Inferior parietal cortex (tissue), 1 donor: Measurements from ENCODE around the gene AXL.
A peak's percentile ranks its signal among the peaks of the same experiment; 100 is the strongest.
"Not testable (repeated sequence)": the region's sequence is repeated elsewhere in the genome, so short reads cannot be mapped to it uniquely, and the experiment has no call there.

ENCODE experiments used
- DNase-seq: peaks from one replicate; pipeline ENCODE4 v3.0.0-alpha.2; 2016; ENCODE audit errors: extremely low spot score

Gene AXL

DNA sequence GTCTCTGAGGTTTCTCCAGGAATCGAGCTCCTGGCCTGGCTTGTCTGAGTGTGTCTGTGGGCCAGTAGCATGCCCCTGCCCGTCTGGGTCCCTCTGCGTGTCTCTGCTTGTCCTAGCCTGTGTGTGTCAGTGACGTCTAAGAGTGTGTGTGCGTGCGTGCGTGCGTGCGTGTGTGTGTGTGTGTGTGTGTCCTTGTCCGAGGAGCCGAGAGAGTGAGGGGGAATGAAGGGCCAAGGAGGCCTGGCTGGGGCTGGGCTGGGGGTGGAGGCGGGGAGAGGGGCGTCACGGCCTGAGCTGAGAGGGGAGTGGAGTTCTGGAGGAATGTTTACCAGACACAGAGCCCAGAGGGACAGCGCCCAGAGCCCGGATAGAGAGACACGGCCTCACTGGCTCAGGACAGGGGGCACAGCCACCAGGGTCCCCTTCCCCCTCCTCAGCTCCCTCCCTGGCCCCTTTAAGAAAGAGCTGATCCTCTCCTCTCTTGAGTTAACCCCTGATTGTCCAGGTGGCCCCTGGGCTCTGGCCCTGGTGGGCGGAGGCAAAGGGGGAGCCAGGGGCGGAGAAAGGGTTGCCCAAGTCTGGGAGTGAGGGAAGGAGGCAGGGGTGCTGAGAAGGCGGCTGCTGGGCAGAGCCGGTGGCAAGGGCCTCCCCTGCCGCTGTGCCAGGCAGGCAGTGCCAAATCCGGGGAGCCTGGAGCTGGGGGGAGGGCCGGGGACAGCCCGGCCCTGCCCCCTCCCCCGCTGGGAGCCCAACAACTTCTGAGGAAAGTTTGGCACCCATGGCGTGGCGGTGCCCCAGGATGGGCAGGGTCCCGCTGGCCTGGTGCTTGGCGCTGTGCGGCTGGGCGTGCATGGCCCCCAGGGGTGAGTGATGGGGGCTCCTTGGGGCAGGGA is at the start of gene AXL:
AXL (plus strand) TSS at position 609 of the 893 bp plus-strand sequence; CDS start at position 779, 170 bp downstream.
- peak; percentile 17 for DNase-seq

DNA sequence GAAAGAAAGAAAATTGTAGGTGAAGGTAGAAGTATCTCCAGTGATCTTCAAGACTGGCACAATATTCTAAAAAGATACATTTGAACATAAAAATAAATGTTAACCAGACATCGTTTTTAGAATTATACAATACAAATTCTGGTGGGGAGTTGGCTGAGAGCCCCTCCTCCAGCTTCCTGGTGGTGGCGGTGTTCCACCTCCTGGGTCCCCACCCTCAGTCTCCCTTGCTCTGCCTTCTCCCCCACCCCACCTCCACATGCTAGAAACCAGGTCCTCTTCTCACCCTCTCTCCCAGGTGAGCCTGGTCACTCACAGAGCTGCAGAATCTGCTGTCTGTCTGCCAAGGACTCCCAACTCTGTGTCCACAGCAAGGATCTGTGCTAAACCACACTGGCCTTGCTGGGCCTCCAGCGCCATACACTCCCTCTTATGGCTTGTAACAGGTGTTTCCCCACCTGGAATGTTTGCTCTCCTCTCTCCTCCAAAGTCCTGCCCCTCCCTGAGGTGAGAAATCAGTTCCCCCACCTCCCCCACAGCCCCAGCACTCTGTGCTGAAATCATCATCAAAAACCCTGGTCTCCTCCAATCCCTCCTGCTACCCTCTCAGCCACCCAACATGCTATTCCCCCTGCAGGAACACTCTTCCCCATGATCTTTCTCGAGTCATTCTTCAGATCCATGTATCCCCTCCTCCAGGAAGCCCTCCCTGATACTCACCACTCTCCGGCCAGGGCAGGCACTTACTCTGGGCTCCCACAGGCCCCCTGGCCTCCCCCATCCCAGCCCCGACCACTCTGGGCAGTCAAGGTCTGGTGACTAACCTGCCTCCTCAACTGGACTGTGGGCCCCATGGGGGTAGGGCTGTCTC is 46.5 kb upstream of the AXL start:
- DNase-seq: no peak

DNA sequence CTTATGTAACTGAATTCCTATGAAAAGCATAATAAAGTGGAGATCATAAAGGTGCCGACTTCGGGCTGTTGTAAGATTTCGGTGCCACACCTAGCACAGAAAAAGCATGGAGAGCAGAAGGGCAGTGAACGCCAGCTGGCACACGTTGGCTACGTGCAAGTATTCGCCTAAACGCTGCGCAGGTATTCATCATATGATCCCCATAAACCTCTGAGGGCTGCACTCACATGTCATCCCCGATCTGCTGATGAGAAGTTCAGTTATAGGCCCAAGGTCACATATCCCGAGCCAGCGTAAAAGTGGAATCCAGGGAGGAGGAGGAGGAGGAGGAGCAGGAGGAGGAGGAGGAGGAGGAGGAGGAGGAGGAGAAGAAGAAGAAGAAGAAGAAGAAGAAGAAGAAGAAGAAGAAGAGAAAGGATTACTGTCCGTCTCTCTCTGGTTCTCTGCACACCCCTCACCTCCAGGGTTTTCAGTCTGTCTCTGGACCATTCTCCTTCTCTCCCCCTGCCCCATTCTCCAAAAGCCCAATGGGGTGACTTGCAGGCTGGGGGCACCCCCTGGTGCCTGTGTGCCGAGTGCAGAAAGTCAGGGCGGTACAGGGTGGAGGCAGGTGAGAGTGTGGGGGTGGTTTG is 44.6 kb upstream of the AXL start:
- DNase-seq: no peak

DNA sequence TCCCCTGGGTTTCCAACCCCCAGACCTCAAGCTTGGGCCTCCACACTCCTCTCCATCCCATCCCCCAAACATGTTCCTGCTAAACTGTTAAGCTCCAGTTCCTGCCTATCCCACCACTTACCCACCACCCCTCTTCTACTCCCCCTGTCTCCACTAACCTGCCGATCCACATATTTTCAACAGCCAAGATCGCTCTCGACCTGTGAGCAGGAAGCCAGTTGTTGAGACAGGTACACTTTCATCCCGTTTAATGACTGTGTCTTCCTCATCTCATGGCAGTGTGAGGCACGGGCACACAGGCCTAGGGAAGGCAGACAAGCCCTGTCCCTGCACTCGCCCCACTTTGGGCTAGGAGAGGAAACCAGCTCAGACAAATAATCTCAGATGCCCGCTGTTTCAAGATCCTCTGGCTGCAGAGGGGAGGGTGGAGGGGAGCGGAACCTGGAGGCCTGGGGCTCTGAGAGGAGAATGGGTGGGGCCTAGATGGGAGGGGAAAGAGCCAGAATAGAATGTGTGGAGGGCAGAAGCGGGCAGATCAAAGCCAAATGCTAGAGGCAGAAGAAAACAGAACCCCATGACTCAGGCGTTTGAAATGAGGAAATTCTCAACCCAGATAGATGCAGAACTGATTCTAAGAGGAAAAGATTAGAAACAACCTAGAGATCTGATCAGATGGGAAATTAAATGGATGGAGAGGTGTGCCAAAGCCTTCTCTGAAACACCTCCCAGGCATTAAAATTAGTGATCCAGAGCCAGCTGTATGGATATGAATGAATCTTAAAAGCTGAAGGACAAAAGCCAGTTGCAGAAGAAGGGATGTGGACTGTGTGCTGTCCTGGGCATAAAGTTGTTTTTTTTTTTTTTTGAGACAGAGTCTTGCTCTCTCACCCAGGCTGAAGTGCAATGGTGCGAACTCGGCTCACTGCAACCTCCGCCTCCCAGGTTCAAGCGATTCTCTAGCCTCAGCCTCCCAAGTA is 42.9 kb upstream of the AXL start:
- no peak for DNase-seq

DNA sequence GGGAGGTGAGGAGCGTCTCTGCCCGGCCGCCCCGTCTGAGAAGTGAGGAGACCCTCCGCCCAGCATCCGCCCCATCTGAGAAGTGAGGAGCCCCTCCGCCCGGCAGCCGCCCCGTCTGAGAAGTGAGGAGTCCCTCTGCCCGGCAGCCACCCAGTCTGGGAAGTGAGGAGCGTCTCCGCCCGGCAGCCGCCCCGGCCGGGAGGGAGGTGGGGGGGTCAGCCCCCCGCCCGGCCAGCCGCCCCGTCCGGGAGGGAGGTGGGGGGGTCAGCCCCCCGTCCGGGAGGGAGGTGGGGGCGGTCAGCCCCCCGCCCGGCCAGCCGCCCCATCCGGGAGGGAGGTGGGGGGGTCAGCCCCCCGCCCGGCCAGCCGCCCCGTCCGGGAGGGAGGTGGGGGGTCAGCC is 38.9 kb upstream of the AXL start:
- not testable (repeated sequence) for DNase-seq

DNA sequence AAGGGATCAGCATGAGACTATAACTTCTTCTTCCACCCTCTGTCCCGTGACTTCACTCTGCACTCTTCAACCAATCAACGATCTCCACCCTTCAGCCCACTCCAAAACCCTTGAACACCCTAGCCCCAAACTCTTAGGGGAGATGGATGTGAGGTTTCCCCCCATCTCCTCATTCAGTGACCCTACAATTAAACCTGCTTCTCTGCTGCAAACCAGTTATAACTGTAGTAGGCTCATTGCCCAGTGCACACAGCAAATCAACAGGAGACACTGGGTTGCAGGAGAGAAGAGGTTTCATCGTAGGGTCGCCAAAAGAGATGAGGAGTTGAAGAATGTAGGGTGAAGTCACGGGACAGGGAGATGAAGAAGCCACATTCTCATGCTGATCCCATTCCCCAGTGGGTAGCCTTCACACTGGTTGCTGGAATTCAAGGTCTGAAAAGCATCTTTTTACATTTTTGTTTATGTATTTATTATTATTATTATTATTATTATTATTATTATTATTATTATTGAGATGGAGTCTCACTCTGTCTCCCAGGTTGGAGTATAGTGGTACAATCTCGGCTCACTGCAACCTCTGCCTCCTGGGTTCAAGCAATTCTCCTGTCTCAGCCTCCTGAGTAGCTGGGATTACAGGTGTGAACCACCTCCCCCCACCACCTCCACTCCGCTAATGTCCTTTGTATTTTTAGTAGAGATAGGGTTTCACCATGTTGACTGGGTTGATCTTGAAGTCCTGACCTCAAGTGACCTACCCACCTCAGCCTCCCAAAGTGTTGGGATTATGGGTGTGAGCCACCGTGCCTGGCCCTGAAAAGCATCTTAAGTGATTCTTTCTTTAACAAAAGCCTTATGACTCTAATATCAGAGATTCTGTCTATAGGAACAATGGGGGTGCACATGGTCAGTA is 31.8 kb upstream of the AXL start:
- DNase-seq: no peak

DNA sequence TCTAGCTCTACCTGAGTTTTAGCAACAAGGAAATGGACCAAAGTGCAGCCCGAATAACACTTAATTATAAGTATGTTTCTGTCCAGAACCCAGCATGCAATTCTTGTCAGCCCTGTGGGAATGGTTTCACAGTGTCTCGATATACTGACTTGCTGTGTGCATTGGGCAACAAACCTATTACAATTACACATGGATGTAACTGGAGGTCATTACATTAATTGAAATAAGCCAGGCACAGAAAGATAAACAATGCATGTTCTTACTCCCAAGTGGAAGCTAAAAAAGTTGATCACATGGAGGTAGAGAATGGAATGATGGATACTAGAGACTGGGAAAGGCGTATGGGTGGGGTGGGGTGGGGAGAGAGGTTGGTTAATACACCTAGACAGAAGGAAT is 31.1 kb upstream of the AXL start:
- DNase-seq: no peak

DNA sequence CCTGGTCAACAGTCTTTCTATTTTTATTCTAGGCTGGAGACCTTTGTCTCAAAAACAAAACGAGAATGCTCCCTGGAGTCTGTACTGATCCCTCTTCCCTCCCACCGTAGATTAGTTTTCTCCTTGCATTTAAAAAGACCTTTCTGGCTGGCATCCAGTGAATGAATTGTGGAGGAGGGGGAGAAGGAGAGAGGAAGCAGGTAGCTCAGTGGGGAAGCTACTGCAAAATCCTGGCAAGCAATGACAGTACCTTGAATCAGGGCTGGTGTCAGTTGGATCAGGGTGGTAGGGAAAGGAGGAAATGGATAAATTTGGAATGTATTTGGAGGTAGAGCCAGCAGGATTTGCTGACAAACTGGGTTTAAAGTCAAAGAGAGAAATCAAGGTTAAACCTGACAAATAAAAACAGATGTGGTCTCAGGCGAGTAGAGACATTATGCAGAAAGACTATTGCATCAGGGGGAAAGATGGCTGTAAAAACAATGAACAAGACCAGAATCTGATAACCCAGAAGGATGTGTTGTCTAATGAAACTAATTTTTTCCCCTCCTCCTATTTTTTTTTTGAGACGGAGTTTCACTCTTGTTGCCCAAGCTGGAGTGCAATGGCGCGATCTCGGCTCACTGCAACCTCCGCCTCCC is 29.5 kb upstream of the AXL start:
- DNase-seq: no peak

DNA sequence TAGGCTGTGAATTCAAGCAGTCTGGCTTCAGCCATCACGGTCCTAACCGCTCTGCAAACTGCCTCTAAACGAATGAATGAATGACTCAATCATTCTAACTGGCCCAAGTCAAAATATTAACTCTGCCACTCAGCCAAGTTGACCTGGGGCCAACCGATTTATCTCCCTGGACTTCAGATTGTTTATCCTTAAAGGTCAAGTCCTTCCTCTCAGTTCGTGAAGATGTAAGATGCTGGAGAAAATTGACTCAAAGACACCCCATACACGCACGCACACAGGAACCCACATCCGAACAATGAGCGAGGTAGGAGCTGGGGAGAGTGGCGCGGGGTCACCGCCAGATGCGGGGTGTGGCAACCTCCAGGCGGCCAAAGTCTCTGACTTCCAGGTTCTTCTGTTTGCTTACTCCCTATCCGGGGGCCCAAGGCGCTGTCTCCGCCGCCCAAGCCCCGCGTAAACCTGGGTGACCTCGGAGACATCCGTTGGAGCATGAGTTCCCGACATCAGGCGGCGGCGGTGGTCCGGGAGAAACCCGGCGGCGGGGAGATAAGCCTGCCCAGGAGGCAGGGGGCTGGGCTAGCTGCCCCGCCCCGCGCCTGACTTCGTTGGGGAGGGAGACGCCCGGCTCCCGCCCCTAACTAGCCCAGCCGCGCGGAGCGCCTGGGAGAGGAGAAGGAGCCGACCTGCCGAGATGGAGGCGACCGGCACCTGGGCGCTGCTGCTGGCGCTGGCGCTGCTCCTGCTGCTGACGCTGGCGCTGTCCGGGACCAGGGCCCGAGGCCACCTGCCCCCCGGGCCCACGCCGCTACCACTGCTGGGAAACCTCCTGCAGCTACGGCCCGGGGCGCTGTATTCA is 26.2 kb upstream of the AXL start, which contains the start of gene CYP2S1:
CYP2S1 (plus strand) TSS at position 646 of the 856 bp plus-strand sequence; CDS start at position 692, 46 bp downstream.
- no peak for DNase-seq

DNA sequence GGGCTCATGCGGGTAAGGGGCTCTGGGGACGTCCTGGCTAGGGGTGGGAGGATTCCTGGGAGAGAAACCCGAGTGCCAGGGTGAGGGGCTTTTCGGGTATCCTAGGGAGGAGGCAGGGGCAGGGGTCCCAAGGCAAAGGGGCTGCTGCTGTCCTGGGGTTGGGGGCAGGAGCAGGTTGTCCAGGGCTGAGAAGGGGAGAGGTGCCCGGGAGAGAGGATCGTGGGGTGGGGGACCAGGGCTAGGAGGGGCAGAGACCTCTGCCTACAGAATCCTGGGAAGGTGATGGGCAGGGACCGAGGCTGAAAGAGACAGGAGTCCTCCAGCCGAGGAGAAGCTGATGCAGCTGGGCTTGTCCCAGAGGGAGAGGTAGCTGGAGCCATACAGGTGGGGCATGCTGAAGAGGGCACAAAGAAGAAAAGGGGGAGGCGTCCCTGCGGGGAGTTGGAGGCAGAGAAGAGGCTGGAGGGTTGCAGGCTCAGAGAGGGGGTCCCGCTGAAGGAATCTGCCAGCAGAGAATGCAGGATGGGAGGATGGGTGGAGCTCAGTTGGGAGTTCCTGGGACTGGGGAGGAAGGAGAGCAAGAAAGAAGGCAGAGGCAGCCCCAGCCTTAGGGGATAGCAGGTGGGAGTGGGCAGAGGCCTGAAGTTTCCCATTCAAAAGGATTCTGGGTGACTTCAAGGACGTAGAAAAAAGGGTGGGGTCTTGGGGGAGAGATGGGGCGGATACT is 25.4 kb upstream of the AXL start:
- DNase-seq: no peak

DNA sequence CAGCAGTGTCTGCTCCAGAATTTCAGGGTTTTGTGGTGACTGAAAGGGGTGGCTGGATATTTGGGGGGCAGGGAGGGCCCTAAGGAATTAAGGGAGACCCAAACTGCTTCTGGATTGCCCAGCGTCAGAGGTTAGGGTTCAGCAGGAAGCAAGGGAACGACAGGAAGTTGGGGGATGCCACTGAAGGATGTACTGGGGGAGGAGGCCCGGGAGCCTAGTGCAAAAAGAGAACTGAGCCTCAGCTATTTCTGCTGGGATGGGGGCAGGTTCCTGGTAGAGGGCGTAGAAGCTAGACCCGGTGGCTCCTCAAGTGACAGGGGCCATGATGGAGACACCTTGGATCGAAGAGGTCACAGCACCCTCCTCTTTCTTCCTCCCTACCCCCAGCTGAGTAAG is 24.9 kb upstream of the AXL start:
- DNase-seq: no peak

DNA sequence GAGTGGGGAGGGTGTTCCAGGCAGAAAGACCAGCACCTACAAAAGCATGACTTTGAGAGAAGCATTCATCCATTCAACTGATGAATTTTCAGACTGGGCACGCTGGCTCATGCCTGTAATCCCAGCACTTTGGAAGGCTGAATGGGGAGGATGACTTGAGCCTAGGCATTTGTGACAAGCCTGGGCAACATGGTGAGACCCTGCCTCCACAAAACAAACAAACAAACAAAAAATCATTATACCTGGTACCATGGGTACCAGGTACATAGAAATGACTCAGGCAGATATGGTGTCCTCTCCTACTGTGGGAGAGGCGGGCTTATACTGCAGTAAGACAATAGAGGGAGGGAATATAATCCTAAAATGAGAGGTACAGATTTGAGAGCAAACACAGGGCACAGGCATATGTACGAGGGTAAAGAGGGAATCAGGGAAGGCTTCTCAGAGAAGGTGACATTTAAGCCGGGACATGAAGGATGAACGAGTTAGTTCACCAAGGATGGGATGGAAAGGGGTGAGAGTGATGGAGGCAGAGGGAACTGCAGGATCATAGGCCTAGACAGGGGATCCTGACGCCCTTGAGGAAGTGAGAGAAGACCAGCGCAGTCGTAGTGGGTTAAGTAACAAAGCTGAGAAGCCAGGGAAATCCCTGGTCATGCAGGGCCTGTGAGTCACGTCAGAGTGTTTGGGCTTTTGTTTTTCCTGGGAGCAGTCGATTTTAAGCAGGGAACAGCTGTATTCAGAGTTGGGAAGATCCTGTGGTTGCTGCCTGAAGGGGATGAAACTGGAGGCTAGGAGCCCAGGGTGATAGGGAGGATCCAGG is 23.1 kb upstream of the AXL start:
- no peak for DNase-seq

DNA sequence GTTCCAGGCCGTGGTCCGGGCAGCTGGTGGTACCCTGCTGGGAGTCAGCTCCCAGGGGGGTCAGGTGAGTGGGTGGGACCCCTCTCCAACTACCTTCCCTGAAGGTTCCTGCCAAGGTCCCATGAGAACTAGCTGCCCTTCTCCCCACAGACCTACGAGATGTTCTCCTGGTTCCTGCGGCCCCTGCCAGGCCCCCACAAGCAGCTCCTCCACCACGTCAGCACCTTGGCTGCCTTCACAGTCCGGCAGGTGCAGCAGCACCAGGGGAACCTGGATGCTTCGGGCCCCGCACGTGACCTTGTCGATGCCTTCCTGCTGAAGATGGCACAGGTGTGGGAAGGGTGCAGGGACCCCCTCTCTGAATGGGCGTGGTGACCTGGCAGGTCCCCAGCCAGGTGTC is 20.5 kb upstream of the AXL start:
- DNase-seq: no peak

DNA sequence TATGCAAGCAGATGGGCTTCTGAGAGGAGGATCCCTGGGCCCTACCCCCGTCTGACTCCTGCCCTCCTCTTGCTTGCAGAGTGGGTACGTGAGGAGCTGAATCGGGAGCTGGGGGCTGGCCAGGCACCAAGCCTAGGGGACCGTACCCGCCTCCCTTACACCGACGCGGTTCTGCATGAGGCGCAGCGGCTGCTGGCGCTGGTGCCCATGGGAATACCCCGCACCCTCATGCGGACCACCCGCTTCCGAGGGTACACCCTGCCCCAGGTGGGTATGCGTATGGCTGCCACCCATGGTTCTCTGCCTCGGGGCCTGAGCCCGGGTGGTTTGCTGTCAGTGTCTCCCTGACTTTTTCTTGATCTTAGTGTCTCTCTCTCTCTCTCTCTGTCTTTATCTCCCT is 15.7 kb upstream of the AXL start:
- DNase-seq: no peak

DNA sequence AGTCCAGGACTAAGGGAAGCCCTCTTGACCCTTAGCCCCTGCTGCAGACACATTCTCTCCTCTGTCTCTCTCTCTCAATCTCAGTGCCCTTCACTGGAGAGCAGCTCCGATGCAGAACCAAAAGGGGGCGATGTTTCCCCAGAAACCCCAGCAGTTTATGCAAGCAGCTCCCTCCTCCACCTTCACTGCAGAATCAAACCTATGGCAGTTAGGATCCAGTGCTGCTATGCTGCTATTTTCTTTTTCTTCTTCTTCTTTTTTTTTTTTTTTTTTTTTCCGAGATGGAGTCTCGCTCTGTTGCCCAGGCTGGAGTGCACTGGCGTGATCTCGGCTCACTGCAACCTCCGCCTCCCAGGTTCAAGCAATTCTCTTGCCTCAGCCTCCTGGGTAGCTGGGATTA is 14.7 kb upstream of the AXL start:
- DNase-seq: peak; percentile 79

DNA sequence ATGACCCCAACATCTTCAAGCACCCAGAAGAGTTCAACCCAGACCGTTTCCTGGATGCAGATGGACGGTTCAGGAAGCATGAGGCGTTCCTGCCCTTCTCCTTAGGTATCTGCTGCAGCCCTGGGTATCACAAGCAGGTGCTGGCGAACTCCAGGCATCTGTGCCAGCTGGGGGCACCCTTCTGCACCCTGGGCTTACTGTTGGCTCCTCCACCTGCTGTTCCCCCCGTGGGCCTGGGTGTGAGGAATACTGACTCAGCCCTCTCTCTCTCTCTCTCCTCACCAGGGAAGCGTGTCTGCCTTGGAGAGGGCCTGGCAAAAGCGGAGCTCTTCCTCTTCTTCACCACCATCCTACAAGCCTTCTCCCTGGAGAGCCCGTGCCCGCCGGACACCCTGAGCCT is 13.0 kb upstream of the AXL start:
- no peak for DNase-seq

DNA sequence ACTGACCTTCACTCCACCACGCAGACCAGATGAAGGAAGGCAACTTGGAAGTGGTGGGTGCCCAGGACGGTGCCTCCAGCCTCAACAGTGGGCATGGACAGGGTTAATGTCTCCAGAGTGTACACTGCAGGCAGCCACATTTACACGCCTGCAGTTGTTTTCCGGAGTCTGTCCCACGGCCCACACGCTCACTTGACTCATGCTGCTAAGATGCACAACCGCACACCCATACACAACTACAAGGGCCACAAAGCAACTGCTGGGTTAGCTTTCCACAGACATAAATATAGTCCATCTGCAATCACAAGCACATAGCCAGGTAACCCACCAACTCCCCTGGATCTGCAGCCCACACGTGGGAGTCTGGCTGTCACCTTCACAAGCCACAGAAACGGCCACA is 12.6 kb upstream of the AXL start:
- no peak for DNase-seq
